Measurements from ENCODE around the gene STAC.

The STAC gene
- 0 to 0.30 (median 0.04) reads per million in 4 donors for total RNA-seq

DNA sequence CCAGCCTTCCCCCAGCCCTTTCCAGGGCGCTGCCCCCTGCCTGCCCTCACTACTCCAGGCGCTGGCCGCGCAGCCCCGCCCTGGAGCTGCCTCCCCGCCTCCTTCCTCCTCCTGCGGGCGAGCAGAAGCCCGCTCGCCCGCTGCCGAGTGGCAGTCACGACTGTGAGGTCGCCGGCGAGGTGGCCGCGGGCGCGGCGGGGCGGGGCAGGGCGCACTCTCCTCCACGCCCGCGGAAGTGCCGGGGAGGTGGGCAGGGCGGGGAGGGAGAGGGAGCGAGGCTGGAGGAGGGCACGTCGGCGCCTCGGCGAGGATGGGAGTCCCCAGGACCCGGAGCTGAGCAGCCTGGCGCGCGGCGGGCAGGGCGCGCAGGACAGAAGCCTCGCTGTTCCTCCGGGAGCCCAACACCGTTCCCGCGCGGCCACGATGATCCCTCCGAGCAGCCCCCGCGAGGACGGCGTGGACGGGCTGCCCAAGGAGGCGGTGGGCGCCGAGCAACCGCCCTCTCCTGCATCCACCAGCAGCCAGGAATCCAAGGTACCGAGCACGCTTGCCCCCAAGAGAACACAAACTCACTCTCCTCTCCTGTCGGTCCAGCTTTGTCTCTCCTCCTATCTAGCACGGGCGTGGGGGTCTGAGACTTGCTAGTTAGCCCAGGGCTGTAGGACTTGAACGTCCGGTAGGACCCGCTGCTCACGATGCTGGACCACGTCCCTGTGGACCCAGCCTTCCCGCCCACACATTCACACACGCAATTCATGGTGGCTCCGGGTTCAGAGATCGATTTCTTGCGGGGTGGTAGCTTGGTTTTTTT, at the start of gene STAC:
STAC (plus strand) TSS at position 284 of the 811 bp plus-strand sequence; CDS start at position 424, 140 bp downstream.
- peak in 1 of 5 donors; percentile 20 for DNase-seq

GRCh38 chr3:36332139-36332538, 48.2 kb upstream of the STAC start:
- DNase-seq = no peak

DNA sequence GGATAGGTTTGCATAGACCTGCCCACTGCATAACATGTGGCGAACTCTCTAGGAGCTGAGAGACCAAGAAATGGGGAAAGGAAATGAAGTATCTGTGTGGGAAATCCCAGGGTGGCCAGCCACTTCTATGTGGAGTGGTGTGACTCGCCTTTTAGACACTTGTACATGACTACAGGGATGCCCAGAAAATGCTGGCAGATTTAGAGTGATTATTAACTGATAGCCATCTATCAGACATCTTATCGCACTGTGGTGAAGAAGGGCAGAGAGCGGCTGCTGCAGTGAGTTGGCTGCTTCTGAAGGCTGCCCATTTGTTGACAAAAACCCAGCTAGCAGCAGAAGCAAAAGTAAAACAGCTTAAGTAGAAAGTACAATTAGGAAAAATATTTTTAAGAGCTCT, 18.1 kb upstream of the STAC start:
- DNase-seq = no peak

GRCh38 chr3:36362973-36363372, 17.3 kb upstream of the STAC start:
- no peak for DNase-seq

GRCh38 chr3:36364260-36364659, 16.0 kb upstream of the STAC start:
- DNase-seq = no peak

DNA sequence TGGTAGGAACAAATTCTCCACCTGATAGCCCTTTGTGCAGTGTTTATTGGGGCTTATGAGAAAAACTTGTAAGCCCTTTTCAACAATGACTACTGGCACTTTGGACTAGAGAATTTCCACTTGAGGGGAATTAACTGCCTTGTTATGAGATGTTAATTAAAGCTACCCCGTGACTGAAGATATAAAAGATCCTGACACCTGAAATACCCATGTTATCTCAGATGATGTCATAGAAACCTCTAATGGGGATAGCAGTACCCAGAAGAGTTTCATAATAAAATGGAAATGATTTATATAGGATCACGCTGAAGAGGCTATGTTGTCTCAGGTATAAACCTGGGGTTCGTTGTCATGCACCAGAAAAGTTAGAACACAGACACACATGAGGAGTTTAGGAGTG, 14.5 kb upstream of the STAC start:
- DNase-seq = no peak

- no peak for DNase-seq
These were observed 14.0 kb upstream of the STAC start for GRCh38 chr3:36366308-36366707.

DNA sequence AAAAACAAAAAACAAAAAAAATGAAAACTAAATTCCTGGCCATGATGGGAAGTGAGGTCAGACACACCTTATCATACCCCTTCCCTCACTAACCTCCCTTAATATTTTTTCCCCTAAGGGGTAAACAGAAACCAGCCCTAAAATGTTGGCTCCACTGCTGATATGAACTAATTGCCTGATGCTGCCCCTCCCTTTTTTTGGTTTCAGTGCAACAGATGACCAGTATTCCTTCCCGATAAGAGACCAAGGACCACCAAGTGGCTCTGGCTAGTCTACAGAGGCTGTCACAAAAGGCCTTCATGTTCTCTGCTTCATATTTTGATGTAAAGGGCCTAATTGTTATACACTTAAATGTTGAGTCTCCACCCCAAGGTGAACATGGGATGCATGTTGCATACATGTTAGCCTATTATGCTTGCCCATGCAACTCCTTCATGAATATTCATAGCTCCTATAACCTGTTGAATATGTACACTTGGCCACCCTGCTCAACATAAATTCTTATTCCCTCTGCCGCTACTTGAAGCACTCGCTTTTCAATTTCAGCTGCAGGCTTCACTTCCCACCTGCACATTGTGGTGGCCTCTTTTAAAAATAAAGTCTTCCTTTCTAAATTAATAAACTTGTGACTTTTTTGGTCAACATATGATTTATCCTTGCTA, 12.3 kb upstream of the STAC start:
- no peak for DNase-seq

DNA sequence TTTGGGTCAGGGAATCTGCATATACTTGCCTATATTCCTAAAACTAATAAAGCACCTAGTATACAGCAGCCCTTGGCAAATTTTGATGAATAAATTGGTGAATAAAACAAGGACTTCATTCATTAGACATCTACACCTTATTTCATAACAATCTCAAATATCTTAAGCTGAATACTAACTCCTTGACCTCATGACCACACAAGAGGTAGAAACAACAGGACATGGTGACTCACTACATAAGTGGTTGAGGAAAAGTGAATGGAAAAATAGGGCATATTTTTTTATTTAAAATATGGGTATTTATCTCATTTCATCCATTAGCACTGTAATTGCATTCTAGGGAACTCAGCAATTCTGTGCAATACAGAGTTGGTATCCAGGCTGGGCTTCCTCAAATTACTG, 7.8 kb upstream of the STAC start:
- no peak for DNase-seq

- DNase-seq = no peak
These were observed 7.2 kb upstream of the STAC start for GRCh38 chr3:36373084-36373483.

GRCh38 chr3:36373666-36374065, 6.6 kb upstream of the STAC start:
- no peak for DNase-seq

- DNase-seq = no peak
These were observed 458 bp upstream of the STAC start for GRCh38 chr3:36379872-36380220.

DNA sequence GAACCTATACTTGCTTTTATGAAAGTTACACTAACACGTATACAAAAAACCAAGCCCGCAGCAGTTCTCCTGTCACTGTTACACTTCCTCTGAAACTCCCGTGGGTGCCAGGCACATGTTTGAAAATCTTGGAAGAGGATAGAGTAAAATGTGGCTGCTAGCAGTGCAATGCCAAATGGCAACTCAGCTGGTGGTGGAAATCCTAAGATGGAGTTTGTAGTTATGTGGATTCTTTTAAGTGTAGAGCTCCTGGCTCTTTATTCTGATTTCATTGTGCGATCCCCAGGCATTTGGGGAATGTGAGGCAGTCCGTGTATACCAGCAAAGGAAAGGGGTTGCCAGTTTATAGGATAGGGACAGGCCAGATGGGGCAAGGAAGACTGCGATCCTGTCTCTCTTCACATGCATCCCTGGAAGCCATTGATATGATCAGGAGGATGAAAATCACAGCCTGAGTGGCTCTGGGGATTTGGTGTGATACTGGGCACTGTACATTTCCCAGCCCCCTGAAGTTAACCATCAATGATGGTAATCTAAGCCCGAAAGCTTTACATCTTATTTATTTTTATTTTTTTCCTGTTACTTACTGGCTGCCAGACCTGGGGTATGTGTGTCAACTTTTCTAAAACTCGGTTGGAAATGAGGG, 1.1 kb downstream of the STAC start:
- no peak for DNase-seq

DNA sequence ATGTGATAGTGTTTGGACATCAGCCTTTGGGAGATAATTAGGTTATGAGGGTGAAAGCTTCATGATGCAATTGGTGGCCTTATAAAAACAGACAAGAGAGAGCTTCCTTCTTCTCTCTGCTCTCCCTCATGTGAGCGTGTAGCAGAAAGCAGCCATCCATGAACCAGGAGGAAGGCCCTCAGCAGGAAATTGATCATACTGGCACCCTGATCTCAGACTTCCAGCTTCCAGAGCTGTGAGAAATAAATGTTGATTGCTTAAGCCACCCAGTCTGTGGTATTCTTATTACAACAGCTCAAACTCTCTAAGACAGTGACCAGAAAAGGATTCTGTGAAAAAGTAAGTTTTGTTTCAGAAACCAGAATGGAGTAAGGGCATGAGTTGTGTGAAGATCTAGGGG, 13.3 kb downstream of the STAC start:
- DNase-seq = no peak

DNA sequence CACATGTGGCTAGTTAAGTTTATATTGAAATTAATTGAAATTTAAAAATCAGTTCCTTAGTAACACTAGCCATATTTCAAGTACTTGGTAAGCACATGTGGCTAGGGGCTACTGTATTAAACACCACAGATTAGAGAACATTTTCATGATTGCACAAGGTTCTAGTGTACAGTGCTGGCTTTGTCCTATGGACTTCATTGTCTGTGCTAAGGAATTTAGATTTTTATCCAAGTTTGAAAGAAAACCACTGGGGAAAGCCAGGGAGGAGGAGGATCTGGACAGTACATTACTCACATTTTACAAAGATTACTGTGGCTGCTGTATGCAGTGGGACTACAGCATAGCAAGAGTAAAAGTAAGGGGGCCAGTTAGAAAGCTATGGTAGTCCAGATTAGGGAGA, 13.9 kb downstream of the STAC start:
- DNase-seq = no peak

- DNase-seq = no peak
These were observed 17.5 kb downstream of the STAC start for GRCh38 chr3:36397841-36398240.

DNA sequence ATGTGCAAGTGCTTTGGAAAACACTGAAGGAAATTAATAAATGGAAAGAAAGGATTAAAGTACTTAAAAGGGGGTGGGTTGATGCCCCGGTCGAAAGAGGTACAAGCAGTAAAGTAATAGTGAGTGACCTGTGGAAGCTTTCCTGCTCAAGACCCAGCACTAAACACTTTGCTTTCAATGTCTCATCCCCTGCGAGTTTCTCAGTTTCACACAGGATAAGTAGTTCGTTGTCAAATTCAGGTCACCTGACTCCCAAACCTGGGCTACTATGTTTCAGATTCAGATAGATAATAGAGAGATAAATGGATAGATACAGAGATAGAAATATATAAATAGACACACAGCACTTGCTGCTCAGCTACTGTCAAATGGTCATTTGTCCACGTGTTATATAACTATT, 19.6 kb downstream of the STAC start:
- DNase-seq = no peak

DNA sequence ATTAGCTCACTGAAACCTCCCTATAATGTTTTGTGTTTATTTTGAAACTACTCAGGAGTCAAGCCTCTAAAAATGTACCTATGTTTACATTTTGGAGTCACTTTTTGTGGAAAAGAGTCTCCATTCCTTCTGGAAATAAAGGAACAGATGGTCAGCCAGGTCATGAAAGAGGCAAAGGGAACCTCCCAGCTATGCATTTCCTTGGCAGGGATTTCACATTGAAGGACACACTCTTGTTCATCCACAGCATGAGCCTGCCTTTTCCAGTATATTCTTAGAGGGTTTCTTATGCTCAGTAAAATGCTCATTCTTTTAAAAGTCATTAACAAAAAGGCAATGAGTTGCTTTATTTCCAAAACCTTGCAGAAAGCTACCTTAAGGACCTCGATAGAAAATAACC, 20.8 kb downstream of the STAC start:
- no peak for DNase-seq

- no peak for DNase-seq
These were observed 23.4 kb downstream of the STAC start for GRCh38 chr3:36403661-36404060.

DNA sequence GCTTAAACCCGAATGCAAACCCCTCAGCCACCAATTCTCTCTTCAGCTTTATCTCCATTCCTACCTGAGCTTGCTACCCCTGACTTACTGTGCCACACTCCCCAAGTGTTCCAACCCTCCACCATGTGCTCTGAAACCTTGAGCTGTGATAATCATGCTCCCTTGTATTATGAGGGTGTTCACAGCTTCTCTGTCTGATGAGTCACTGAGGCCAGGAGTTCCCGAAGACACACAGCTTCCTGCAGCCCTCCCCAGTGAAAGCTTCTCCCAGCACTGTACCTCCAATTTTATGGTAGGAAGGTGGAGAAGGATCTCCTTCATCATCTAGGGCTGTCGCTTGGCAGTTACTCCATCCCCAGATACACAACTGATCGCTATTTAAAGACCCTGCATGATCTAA, 24.9 kb downstream of the STAC start:
- DNase-seq = no peak

- DNase-seq = no peak
These were observed 27.8 kb downstream of the STAC start for GRCh38 chr3:36408146-36408545.

GRCh38 chr3:36409862-36410261, 29.6 kb downstream of the STAC start:
- no peak for DNase-seq

DNA sequence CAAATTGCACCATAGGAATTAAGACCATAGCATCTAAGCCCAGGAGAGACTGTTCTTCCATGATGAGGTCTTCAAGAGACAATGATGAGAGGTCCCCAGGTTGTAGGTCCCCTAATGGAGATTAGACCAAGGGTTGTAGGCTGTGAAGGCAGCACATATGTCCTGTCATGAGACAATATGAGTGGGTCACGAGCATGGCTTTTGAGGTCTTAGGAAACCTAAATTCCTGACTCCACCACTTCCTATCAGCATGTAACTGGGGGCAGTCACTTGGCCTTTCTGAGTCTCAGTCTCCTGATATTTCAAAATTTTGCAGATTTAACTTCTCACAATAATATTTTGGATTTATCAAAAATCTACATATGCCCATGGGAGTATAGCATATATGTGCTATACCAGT, 31.3 kb downstream of the STAC start:
- no peak for DNase-seq

- no peak for DNase-seq
These were observed 36.3 kb downstream of the STAC start for GRCh38 chr3:36416599-36416998.

Measured in T-helper 1 cell (primary cell).